T-helper 1 cell treated with Interleukin-12 subunit alpha and Interleukin-12 subunit beta and Interleukin-4 antibody, amounts not matched to agents 30 μg/mL and 1 μg/mL, for 36 hours (primary cell): ENCODE data around the gene GRM1.

ENCODE experiments used
- H3K27ac Mint-ChIP-seq: one replicate; pipeline ENCODE4 v1.8.0; 2021; ENCODE audit warnings: mild to moderate bottlenecking, mixed read lengths
- H3K27me3 Mint-ChIP-seq: one replicate; pipeline ENCODE4 v1.8.0; 2021; ENCODE audit warnings: low read depth, mixed read lengths
- H3K36me3 Mint-ChIP-seq: one replicate; pipeline ENCODE4 v1.8.0; 2021; ENCODE audit warnings: low read depth, mixed read lengths
- H3K4me1 Mint-ChIP-seq: one replicate; pipeline ENCODE4 v1.8.0; 2021; ENCODE audit warnings: low read depth, mixed read lengths
- H3K4me3 Mint-ChIP-seq: one replicate; pipeline ENCODE4 v1.8.0; 2021; ENCODE audit warnings: mild to moderate bottlenecking, moderate library complexity, mixed read lengths
- H3K9me3 Mint-ChIP-seq: one replicate; pipeline ENCODE4 v1.8.0; 2021; ENCODE audit warnings: mixed read lengths

Gene GRM1

DNA sequence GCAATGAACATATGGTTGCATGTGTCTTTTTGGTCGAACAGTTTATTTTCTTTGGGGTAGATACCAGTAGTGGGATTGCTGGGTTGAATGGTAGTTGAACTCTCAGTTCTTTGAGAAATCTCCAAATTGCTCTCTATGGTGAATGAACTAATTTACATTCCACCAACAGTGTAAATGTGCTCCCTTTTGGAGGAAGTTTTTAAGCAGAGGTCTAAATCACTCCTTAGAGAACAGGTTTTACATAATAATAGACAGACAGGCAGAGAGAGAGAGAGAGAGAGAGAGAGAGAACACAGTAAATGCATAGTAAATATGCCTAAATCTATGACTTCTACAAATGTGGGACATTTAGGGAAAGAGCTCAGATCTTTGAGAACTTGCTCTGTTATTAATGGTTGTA is 37.6 kb downstream of the GRM1 start:
- Mint-ChIP-seq H3K27ac (no peak overlapping the region), H3K36me3 (no peaks in the 10 kb centered on the region), H3K4me1 (no peaks in the 10 kb centered on the region), H3K27me3 (no peaks in the 10 kb centered on the region), H3K4me3 (no peak overlapping the region), H3K9me3 (no peaks in the 10 kb centered on the region)

DNA sequence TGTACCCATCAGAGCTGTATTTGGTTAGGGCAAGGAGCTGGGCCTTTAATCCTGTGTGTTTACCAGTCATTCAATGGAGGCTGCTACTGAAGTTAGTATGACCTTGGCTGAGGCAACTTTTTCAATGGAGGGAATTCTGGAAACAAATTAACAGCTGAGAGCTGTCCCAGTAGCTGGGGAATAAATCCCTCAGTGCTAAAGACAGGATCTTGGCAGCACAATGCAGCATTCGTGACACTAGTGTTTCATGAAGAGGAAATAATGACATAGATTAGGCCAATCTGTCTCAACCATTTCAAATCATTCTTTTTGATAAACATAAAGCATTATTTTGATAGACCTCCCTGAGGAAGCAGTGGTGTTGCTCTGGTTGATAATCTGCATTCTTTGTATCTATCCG is 42.9 kb downstream of the GRM1 start:
- Mint-ChIP-seq H3K36me3 (no peaks in the 10 kb centered on the region), H3K27me3 (no peaks in the 10 kb centered on the region), H3K9me3 (no peaks in the 10 kb centered on the region), H3K4me3 (no peak overlapping the region), H3K27ac (no peak overlapping the region), H3K4me1 (no peaks in the 10 kb centered on the region)

DNA sequence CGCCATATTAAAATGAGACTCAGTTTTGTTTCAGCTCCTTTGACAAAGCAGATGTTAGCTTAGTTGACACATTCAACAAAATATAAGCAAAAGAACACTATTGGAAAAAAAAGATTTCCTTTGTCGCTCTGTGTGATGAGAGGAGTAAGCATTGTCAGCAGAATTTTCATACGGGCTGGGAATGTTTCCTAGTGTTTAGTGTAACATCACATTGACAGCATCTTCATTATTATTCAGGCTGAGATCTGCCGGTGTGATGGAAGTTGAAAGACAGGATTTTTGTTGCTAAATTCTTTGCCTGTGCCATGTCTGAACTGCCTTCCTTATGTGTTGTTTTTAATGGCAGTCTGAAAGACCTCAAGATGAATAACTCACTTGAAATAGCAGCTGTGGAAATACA is 49.1 kb downstream of the GRM1 start:
- H3K27me3 Mint-ChIP-seq: no peaks in the 10 kb centered on the region
- no peak overlapping the region for H3K4me3 Mint-ChIP-seq
- no peaks in the 10 kb centered on the region for H3K4me1 Mint-ChIP-seq
- no peaks in the 10 kb centered on the region for H3K36me3 Mint-ChIP-seq
- no peaks in the 10 kb centered on the region for H3K9me3 Mint-ChIP-seq
- H3K27ac Mint-ChIP-seq: no peak overlapping the region

DNA sequence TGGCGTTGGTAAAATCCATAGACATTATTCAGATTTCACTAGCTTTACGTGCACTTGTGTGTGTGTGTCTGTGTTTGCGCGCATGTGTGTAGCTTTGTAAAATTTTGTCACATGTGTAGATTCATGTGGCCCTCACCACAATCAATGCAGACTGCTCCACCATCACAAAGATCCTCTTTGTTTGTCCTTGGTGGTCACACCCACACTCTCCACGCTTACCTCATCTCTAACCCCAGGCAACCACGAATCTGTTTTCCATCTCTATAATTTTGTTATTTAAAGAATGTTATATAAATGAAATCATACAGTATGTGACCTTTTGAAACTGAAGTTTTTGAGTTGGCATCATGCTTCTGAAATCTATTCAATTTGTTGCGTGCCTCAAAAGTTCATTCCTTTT is 58.5 kb downstream of the GRM1 start:
- no peaks in the 10 kb centered on the region for H3K36me3 Mint-ChIP-seq
- no peak overlapping the region for H3K27ac Mint-ChIP-seq
- no peaks in the 10 kb centered on the region for H3K27me3 Mint-ChIP-seq
- H3K4me1 Mint-ChIP-seq: no peaks in the 10 kb centered on the region
- H3K9me3 Mint-ChIP-seq: no peaks in the 10 kb centered on the region
- no peak overlapping the region for H3K4me3 Mint-ChIP-seq

DNA sequence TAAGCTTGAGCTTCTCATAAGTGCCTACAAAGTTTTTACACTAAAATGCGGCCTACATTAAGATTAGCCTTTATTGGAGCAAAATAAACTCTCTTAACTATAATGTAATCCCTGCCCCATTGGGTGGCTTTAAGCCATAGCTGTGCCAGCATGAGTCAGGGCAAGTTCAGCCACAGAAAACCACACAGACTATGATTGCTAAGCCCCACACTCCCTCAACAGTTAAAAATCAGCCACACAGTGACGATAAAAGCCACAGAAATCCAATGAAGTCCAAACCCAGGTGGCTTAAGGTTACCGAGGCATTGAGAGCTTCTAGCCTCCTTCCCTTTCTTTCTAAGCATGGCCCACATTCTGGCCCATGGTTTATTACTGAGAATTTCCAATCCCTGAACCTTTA is 61.6 kb downstream of the GRM1 start:
- Mint-ChIP-seq H3K9me3 (no peaks in the 10 kb centered on the region), H3K27ac (no peak overlapping the region), H3K4me1 (no peaks in the 10 kb centered on the region), H3K36me3 (no peaks in the 10 kb centered on the region), H3K4me3 (no peak overlapping the region), H3K27me3 (no peaks in the 10 kb centered on the region)

DNA sequence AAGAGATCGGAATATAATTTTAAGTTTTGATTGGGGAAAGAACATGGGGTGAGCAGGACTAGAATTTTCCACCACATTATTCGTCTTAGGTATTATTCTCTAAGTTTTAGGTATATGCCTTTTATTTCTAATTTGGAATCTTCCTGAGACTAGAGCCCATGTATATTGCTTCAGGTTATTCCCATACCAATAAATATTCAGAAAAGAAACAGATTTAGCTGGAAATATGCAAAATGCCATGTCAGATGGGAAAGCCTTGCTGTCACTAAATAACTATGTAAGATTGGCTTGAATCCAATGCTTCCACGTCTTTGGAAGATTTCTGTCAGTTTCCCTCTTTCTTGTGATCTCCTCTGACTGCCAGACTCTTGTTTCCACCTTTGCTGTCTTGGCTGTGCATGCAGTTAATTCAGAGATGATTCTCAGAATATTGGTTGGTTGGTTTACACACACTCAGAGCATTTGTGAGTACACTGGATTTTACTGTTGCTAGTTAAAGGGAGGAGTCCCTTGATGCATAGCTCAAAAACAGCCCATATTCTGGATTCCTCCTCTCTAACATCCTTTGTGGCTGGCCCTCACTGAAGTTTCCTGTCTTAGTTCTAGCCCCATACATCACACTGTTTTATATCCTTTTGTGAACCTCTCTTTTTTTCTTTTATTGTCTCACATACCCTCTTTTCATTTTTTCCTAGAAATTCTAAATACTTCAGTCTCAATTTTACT is 64.3 kb downstream of the GRM1 start:
- Mint-ChIP-seq H3K4me3 (no peak overlapping the region), H3K36me3 (no peaks in the 10 kb centered on the region), H3K27me3 (no peaks in the 10 kb centered on the region), H3K9me3 (no peaks in the 10 kb centered on the region), H3K27ac (no peak overlapping the region), H3K4me1 (no peaks in the 10 kb centered on the region)

DNA sequence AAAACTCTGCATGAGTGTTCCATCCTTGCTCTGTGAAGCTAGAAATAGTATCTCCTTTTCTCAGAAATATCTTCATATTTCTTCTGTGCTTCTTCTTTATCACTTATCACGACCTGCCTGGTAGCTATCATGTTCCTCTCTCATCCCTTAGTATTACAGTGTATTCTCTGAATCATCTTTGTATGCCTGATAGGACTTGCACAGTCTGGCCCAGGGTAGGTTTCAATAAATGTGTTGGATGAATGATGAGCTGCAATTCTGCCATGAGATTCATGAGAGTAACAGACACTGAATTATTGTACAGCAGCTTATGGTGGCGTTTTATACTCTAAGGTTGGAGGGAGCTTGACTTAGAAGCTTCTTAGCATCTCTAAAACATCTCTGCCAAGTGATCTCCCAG is 66.6 kb downstream of the GRM1 start:
- no peaks in the 10 kb centered on the region for H3K36me3 Mint-ChIP-seq
- no peak overlapping the region for H3K4me3 Mint-ChIP-seq
- H3K27me3 Mint-ChIP-seq: no peaks in the 10 kb centered on the region
- no peaks in the 10 kb centered on the region for H3K9me3 Mint-ChIP-seq
- H3K4me1 Mint-ChIP-seq: no peaks in the 10 kb centered on the region
- no peak overlapping the region for H3K27ac Mint-ChIP-seq

DNA sequence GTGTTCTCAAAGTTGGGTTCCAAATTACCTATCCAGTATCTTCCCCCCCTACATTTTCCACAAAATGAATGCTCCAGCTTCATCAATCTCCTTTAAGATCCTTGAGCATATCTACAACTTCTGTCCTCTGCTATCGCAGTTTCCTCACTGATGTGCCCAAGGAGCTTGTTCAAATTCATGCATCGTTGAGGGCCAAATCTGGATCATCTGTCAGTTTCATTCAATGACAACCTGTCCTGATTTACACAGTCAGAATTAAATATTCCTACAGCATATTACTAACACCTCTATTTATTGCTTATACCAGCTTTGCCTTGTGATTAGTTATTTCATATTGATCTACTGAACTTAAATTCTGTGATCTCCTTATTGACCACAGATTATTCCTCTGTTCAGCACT is 68.7 kb downstream of the GRM1 start:
- Mint-ChIP-seq H3K4me3 (no peak overlapping the region), H3K4me1 (no peaks in the 10 kb centered on the region), H3K9me3 (no peaks in the 10 kb centered on the region), H3K27me3 (no peaks in the 10 kb centered on the region), H3K36me3 (no peaks in the 10 kb centered on the region), H3K27ac (no peak overlapping the region)

DNA sequence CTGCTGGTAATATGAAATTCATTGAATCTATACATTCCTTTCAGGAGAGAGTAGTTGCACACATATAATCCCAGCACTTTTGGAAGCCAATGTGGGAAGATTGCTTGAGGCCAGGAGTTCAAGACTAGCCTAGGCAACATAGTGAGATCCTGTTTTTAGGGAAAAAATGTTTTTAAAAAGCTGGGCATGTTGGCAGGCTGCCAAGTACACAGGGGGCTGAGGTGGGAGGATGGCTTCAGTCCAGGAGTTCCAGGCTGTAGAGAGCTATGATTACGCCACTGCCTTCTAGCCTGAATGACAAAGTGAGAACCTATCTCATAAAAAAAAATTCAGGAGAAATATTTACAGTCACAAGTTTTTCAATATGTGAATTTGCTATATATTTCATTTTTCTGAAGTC is 71.9 kb downstream of the GRM1 start:
- no peak overlapping the region for H3K4me3 Mint-ChIP-seq
- no peaks in the 10 kb centered on the region for H3K4me1 Mint-ChIP-seq
- no peaks in the 10 kb centered on the region for H3K9me3 Mint-ChIP-seq
- no peaks in the 10 kb centered on the region for H3K27me3 Mint-ChIP-seq
- H3K36me3 Mint-ChIP-seq: no peaks in the 10 kb centered on the region
- no peak overlapping the region for H3K27ac Mint-ChIP-seq

DNA sequence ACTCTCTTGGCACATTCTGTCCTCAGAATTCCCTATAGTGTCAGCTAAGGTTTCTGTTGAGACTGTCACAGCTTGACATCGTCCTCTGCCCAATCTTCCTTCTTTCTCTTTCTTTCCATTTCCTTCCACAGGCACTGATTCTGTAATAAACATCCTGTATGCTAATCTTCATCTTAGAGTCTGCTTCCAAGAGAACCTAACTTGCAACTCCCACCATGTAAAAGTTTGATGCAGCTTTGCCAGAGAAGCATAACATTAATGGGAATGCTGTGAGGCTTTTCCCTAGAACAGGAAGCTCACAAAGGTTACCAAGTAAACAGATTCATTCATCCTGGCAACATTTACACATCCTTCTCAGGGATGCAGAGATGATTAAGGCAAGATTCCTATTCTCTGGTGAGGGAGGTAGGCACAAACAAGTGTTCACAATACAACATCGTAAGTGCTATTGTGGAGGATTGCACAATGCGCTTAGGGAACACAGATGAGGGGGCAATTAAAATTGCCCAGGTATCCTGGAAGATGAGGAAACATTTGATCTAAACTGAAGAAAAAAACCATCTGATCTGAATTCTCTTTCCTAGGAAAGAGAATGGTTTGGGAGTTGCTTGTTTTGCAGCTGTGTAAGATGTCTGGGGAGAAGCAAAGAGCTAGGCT is 74.7 kb downstream of the GRM1 start:
- no peaks in the 10 kb centered on the region for H3K27me3 Mint-ChIP-seq
- H3K36me3 Mint-ChIP-seq: no peaks in the 10 kb centered on the region
- no peak overlapping the region for H3K27ac Mint-ChIP-seq
- H3K4me3 Mint-ChIP-seq: no peak overlapping the region
- peaks cover 3% of the 10 kb centered on the region for H3K9me3 Mint-ChIP-seq
- H3K4me1 Mint-ChIP-seq: no peaks in the 10 kb centered on the region

DNA sequence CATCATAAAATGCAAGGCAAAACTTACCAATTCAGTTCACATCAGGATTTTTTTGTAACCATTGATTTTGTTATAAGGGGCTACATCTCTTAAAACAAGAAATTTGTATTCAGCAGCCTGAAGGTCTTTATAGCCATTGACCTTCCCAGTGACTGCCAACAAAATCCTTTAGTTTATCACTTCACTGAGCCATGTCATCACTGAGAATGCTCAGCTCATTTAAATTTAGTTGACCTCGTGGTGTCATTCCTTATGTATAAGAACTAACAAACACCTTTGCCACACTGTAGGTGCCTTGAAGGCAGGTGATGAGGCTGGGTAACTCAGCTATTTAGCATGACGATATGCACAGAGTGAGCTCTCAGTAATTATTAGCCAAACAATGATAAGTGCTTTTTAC is 77.7 kb downstream of the GRM1 start:
- H3K27me3 Mint-ChIP-seq: no peaks in the 10 kb centered on the region
- H3K36me3 Mint-ChIP-seq: no peaks in the 10 kb centered on the region
- no peak overlapping the region for H3K27ac Mint-ChIP-seq
- no peak overlapping the region for H3K4me3 Mint-ChIP-seq
- no peaks in the 10 kb centered on the region for H3K4me1 Mint-ChIP-seq
- peaks cover 4% of the 10 kb centered on the region for H3K9me3 Mint-ChIP-seq

DNA sequence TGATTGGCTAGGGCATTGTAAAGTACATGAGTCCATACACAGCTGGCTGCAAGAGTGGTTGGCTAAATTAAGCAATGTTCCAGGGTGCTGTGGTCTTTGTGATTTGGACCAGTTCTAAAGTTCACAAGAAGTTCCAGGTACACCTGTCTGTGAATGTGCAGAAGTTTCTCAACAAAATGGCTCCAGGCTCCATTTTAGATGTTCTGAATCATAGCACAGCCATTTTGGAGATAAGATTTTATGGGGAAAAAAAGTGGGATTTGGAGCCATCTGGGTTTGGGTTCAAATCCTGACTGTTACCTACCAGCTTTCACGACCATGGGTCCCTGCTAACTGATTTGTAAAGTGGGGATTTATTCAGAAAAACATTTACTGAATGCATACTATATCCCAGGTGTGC is 82.1 kb downstream of the GRM1 start:
- Mint-ChIP-seq H3K27ac (no peak overlapping the region), H3K36me3 (no peaks in the 10 kb centered on the region), H3K4me1 (no peaks in the 10 kb centered on the region), H3K4me3 (no peak overlapping the region), H3K9me3 (peaks cover 4% of the 10 kb centered on the region), H3K27me3 (no peaks in the 10 kb centered on the region)

DNA sequence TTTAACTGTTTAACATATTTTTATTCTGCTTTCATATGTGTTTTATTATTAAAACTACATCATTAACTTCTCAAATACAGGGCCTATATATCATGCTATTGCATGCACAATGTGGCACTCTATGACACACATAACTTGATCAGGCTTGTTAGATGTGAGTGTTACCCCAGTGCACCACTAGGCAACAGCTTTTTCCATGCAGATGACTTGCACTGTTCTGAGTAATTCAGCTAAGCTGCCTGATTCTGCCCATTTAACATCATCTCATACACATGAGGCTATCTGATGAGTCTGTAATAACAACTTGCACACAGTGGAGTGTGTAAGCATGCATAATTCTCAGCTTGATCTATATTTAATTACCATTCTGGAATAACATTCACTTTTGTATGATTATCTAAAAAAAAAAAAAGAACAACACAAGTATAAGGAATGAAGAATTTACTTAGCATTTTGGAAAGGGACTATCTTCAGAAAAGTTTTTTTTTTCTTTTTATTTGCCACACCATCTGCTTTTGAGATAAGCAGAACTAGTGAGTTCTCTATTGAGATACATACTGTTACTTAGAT is 83.1 kb downstream of the GRM1 start:
- Mint-ChIP-seq H3K36me3 (no peaks in the 10 kb centered on the region), H3K9me3 (peaks cover 4% of the 10 kb centered on the region), H3K27me3 (no peaks in the 10 kb centered on the region), H3K4me3 (no peak overlapping the region), H3K4me1 (no peaks in the 10 kb centered on the region), H3K27ac (no peak overlapping the region)

DNA sequence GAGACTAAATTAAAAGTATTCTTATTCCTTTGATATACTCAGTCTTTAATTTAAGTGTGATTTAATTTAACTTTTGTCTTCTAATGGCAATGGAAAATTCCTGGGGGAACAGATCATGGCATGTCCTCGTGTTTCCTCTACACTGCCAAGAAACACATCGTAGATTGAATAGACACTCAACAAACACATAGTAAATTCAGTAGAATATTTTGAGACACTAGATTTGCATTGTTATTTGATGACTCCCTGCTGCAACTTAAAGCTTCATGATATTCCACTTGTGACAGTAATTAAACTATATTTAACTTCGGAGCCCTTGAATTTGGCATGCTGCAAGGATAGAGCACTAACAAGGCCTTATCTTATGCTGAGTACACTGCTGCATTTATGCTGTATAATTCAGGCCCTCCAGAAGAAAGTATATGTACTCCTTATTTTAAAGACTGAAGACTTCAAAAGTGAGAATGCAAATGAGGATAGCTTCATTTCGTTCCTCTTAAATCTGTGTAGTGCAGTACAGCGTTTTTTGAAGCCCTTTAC is 84.3 kb downstream of the GRM1 start:
- no peaks in the 10 kb centered on the region for H3K27me3 Mint-ChIP-seq
- peaks cover 4% of the 10 kb centered on the region for H3K9me3 Mint-ChIP-seq
- H3K36me3 Mint-ChIP-seq: no peaks in the 10 kb centered on the region
- H3K4me3 Mint-ChIP-seq: no peak overlapping the region
- no peaks in the 10 kb centered on the region for H3K4me1 Mint-ChIP-seq
- no peak overlapping the region for H3K27ac Mint-ChIP-seq

DNA sequence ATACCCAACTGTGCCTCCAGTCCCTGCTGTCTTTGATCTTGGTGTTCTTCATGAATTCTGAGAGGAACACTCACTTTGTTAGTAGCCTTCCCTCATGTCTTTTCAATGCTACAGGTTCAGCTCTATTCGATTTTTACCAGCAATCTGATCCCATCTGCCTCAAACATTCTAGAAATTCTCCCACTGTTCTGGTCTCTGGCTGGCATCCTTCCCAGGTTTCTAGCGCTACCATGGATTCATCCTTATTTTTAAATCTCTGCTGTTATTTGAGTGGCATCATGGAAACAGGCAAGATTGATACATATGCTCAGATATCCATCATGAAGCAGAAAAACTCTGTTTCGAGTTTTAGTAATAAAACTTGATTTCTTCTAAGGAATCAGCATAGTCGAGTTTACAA is 94.8 kb downstream of the GRM1 start:
- no peaks in the 10 kb centered on the region for H3K9me3 Mint-ChIP-seq
- H3K27me3 Mint-ChIP-seq: no peaks in the 10 kb centered on the region
- H3K36me3 Mint-ChIP-seq: no peaks in the 10 kb centered on the region
- no peaks in the 10 kb centered on the region for H3K4me1 Mint-ChIP-seq
- H3K27ac Mint-ChIP-seq: no peak overlapping the region
- no peak overlapping the region for H3K4me3 Mint-ChIP-seq
